Amygdala (tissue), 56 donors: Measurements from ENCODE around the gene KRTAP12-4.
"Not testable (repeated sequence)": the region's sequence is repeated elsewhere in the genome, so short reads cannot be mapped to it uniquely, and the experiment has no call there.

ENCODE experiments used
- DNase-seq, 56 donors: peaks; one replicate each; lab custom pipeline; 2025; lab: John Stamatoyannopoulos, UW

KRTAP12-4 gene

DNA sequence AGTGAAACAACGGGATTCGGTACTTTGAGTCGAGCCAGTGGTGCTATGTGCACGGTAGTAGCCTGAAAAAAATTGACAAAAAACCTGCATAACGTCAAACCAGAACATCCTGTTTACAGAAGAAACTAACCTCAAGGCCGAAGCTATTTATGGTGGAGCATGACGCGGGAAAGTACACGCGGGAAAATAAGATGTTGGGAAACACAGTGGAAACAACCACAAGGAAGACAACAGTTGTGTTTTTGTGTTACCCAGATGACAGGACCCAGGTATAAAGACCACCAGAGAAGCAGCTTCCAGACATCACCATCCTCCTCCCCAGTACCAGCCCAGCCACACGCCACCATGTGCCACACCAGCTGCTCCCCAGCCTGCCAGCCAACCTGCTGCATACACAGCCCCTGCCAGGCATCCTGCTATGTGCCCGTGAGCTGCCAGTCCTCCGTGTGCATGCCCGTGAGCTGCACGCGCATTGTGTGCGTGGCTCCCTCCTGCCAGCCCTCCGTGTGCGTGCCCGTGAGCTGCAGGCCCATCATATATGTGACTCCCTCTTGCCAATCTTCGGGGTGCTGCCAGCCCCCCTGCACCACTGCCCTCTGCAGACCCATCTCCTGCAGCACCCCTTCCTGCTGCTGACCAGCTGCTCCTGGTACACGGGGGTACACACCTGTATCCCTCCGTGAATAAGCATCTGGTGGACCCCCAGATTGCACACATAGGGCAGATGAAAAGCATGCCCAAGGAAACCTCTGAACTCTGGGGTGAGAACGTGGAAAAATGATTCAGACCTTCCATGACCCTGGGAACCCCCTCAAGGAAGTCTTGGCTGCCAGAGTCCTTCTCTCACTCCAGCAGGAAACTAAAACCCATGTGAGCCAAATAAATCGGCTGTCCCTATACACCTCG is 3.4 kb upstream of the KRTAP12-4 start, which contains the start of gene KRTAP12-3:
KRTAP12-3 (plus strand) TSS at position 298 of the 906 bp plus-strand sequence; CDS start at position 346, 48 bp downstream.
- DNase-seq = no peak

DNA sequence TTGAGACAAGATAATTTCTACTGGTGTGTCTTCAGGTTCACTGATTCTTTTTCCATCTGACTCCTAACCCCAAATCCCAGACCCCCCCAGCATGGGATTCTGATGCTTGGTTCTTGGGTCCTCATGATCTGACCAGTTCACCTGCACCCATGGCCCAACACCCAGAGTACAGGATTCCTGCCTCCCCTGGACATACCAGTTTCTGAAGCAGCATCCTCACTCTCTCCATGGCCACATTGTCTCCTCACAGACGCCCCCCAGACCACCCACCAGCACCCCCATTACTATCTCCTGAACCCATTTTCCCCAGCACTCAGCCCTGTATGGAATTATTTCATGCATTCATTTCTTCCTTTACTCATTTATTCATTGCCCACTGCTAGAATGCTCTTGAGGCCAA is 2.4 kb upstream of the KRTAP12-4 start:
- DNase-seq = no peak

DNA sequence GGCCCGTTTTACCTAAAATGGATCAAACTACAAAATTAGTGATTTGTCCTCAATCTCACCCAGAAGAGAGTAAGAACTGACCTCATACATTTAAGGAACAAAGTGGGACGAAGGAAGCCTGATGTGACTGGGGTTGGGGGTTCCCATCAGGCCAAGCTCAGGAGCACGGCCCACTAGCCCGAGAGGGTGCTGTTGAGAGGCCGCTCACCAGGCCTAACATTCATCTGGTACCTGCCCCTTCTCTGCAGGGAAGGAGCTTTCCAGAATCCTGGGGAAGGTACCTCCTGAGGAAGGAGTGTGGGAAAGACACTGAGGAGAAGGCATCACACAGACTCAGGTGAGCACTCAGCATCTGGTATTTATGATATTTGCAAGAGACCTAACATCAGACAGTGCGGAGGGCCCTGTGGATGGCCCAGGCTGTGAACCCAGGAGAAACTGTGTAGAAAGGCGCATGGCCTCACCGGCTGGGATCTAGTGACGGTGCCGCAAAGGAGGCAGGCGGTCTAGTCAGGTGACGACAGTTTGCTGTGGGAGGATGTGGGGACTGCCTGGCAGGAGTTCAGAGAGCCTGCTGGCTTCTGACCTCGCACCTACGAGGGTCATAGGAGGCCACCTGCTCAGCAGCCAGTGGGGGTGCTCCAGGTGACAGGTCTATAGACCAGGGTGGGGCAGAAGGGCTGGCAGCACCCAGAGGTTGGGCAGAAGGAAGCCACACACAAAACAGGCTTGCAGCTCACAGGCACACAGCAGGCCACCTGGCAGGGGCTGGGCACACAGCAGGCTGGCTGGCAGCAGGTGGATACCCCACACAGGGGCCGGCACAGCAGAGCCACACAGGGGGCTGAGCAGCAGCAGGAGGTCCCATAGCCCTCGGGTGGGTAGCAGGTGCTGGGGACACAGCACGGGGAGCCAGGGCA is 543 bp downstream of the KRTAP12-4 start:
- DNase-seq = no peak

DNA sequence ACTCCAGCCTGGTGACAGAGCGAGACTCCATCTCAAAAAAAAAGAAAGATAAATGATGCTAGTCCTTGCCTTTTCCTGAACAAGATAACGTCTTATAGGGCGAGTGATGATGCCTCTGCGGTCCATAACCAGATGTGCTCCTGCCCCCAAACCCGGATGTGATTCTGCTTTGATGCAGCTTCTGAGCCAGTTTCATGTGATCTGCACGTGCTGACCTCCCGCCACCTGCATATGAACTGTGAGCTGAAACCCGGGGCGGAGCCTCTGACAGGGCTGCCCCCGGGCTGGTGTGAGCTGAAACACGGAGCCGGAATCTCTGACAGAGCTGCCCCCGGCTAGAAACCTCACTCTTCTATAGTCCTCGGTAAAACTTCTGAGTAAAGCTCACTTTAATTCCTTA is 1.3 kb downstream of the KRTAP12-4 start:
- DNase-seq = no peak

DNA sequence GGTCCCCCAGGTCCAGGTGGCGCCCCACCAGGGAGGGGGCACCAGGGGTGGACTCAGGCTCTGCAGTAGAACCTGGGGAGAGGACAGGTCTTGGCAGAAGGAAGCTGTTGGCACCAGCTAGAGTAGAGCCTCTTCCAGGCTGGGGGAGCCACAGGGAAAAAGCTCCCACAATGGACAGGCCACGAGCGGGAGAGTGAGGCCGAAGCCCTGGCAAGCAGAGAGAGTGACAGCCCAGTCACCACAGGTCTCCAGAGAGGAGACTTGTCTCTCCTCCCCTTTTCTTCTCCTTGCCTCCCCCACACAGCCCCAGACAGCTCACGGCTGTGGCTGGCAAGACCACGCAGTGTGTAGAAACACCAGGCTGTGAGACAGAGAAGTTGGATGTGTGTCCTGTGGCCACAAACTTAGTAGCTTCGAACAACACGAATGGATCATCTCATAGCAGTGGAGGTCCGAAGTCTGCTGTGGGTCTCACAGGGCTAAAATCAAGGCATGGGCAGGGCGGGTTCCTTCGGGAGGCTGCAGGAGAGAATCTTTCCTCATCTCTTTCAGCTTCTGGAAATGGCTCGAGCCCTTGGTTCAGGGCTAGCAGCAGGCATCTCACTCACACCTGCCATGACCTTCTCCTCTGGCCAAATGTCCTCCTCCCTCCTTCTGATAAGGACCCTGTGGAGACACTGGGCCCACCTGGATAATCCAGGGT is 3.3 kb downstream of the KRTAP12-4 start:
- no peak for DNase-seq

DNA sequence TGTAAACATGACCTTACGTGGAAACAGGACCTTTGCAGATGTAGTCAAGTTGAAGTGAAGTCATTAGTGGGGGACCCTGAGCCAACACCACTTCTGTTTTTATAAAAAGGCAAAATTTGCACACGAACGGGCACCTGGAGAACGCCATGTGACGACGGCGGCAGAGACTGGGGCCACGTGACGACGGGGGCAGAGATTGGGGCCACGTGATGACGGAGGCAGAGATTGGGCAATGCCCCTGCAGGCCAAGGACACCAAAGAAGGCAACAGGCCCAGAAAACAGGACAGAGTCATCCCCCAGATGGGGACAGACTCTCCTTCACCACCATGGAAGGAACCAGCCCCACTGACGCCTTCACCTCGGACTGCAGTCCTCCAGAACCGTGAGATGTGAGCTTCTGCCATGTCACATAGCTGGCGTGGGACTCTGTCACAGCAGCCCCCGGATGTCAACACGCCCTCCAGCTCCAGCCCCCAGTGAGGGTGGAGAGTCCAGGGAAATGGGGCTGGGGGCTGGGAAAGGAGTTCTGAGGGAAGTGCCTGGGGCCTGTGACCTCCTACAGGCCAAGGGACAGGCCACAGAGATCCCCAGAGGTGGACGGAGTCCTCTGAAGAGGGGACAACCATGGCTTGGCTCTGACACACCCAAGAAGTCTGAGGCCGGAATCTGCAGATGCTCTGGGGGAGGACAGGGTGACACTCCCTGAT is 4.0 kb downstream of the KRTAP12-4 start:
- no peak for DNase-seq

DNA sequence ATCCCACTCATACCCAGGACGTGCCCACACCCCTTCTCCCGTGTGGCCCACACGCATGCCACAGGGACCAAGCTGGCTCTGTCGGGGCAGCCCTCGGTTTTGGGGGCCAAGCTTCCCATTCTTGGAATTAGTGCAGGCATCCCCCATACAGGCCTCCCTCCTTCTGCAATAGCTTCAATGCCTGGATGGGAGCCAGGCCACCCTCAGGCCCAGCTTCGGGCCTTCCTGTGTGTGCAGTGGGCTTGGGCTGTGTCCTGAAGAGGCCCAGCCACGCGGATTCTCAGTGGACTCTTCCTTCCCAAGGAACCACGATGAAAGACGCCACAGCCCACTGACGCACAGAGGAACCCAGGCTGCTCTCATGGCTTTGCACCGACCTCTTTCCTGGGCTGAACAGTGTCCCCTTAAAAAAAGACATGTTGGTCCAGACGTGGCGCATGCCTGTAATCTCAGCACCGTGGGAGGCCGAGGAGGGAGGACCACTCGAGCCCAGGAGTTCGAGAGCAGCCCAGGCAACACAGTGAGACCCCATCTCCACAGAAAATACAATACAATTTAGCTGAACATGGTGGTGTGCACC is 4.8 kb downstream of the KRTAP12-4 start:
- no peak for DNase-seq

DNA sequence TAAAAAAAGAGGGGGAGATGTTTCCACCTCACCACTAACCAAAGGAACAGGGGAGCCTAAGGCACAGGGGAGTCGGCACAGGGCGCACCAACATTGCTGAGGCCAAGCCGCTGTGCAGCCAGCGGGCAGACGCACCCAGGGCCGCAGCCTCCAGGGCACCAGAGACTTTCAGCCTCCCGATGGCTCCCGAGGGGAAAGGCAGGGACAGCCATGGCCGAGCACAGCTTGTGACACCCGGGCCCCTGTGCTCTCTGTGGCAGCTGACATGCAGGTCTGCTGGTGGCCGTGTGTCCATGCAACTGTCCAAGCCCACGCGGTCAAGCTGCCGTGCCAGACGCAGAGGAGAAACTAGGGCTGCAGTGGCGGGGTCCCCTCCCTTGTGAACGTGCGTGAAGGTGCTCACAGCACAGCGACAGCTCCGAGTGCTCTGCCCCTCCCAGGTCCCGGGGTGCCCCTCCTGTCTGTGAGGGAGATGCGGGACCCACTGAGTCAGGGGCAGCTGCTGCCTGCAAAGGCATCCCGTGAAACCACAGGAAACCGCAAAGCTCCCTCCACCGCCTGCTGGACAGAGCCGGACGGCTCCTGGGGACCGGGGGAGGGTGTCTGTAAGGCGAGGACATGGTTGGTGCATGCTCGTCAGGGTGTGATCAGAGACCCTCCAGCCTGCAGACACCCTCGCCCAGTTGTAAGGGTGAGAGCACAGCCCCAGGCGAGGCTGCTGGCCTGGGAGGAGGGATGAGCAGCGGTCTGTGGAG is 5.7 kb downstream of the KRTAP12-4 start:
- no peak for DNase-seq

DNA sequence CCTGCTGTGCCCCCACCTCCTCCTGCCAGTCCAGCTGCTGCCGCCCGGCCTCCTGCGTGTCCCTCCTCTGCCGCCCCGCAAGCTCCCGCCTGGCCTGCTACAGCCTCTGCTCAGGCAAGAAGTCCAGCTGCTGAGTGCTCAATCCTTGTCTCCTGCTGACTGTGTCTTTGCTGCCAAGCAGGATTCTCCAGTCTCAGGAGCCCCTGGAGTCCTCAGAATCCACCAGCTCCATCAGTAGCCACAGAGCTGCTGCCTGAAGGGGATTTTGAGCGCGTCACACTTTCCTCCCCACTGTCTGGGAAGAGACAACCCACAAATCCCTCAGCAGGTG is 7.3 kb downstream of the KRTAP12-4 start:
- no peak for DNase-seq

DNA sequence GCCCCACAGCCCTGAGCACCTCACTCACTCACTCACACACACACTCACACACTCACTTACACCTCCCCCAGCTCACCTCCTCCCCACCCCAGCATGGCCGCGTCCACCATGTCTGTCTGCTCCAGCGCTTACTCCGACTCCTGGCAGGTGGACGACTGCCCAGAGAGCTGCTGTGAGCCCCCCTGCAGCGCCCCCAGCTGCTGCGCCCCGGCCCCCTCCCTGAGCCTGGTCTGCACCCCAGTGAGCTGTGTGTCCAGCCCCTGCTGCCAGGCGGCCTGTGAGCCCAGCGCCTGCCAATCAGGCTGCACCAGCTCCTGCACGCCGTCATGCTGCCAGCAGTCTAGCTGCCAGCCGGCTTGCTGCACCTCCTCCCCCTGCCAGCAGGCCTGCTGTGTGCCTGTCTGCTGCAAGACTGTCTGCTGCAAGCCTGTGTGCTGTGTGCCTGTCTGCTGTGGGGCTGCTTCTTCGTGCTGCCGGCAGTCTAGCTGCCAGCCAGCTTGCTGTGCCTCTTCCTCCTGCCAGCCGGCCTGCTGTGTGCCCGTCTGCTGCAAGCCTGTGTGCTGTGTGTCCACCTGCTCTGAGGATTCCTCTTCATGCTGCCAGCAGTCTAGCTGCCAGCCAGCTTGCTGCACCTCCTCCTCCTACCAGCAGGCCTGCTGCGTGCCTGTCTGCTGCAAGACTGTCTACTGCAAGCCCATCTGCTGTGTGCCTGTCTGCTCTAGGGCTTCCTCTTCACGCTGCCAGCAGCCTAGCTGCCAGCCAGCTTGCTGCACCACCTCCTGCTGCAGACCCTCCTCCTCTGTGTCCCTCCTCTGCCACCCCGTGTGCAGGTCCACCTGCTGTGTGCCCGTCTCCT is 7.9 kb downstream of the KRTAP12-4 start, which contains the start of gene KRTAP10-11:
KRTAP10-11 (plus strand) TSS at position 49 of the 856 bp plus-strand sequence; CDS start at position 94, 45 bp downstream.
- DNase-seq = not testable (repeated sequence)

DNA sequence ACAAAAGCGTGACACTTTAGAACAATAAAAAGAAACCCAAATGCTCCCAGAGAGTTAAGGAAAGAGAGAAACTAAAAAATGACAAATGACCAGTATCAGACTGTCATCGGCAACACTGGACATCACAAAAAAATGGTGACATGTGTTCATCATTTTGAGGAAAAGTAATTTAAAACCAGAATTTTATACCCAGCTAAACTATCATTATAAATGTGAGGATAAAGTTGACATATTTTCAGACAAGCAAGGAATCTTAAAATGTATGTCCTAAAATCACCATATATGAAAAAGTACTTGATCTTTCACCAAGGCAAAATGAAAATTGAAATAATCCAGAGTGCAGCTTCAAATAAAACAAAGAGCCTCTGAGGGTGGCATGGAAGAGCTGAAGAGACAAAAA is 9.6 kb downstream of the KRTAP12-4 start:
- DNase-seq = no peak

DNA sequence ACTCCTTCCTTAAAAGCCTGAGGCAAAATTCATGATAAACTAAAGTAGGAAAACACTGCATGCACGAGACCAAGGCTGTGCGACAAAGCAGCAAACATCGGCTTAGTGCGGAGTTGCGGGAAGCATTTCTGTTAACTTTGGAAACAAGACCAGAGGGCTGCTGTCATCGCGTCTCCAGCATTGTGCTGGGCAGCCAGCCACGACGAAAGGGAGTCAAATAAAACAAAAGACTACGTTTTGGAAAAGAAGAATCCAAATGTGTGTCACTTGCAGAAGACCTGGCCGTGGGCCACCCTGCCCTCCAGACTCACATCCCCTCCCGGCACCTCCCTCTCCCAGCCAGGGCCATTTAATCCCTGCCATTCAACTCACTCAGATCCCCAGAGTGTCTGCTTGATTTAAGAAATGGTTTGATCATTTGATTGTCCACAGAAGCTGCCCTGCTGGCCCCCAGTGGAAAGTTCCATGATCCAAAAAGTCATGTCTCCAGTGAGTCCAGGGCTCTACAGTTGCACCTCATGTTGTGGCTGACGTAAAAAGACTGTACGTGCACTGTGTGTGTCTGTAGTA is 10.6 kb downstream of the KRTAP12-4 start:
- no peak for DNase-seq

DNA sequence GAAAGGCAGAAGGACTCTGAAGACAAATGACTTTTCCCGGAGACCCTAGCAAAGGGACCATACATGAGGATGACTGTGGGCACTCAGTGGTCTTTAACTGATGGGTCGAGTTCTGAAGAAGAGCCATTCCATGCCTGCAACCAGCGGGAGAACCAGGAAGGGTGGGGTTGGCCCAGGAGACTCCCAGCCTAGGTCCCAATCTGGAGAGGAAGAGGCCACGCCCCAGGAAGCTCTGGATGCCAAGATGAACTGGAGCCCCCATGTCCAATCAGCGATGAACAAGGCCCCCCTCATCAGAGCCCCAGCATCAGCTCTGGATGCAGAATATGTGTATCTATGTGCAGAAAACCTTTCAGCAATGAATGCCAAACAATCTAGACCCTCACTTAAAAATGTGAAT is 13.7 kb downstream of the KRTAP12-4 start:
- no peak for DNase-seq

DNA sequence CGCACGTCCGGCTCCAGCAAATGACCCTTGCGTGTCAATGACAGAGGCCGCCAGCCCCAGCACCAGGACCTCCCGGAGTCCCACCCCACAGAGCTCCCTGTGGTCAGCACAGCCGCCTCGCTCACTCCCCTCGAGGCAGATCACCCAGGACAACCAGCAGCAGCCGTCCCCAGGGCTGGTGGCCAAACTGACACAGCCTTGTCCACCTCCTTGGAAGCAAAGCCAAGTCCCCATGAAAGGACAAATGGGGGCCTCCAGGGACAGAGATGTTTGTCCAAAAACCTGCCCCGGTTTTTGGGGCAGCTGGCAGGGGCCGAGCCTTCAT is 15.2 kb downstream of the KRTAP12-4 start:
- DNase-seq = no peak

DNA sequence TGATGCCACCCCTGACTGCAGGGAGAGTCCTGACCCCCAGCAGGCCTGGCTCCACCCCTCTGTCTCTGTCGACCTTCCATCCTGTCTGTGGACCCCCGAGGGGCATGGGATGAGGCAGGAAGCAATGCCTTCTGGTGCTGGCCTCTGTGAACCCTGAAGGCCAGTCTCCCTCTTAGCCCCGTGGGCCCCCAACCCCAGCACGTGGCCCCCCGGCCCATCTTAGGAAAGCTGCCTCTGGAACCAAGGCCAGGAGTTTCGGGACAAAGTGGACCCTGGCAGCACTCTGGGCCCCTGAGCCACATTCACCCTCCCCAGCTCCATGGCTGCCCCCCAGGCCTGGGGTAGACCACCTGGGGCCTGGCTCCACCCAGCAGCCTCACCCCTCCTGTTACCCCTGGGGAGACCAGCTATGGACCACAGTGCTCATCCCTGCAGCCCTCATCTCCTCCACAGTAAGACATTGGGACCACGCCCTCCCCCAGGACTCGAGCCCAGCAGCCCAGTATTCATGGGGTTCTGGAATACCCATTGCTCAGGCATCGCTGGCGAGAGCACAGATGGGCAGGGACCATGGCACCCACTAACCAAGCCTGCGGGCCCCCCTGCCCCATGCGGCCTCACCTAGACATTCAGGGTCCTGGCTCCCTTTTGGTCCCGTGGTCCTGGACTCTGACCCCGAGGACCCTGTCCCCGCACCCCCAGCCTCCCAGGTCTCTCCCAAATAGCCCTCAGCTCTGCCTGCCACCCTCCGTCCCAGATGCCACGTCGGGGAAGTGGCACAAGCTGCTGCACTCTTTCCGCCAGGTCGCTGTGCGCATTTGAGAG is 15.7 kb downstream of the KRTAP12-4 start:
- DNase-seq = not testable (repeated sequence)

DNA sequence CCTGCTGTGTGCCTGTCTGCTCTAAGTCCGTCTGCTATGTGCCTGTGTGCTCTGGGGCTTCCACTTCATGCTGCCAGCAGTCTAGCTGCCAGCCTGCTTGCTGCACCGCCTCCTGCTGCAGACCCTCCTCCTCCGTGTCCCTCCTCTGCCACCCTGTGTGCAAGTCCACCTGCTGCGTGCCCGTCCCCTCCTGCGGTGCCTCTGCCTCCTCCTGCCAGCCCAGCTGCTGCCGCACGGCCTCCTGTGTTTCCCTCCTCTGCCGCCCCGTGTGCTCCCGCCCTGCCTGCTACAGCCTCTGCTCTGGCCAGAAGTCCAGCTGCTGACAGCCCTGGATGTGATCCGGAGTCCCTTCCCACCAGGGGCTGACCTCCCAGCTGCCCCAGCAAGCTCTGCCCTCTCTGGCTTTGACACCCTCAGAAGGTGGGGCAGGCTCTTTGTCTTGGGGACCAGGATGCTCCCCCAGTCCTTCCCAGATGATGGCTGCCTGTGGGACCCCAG is 16.6 kb downstream of the KRTAP12-4 start:
- DNase-seq = not testable (repeated sequence)
